ENCODE measurements around the gene ATP6V1G1.
"Not testable (repeated sequence)": the region's sequence is repeated elsewhere in the genome, so short reads cannot be mapped to it uniquely, and the experiment has no call there.

Gene ATP6V1G1

DNA sequence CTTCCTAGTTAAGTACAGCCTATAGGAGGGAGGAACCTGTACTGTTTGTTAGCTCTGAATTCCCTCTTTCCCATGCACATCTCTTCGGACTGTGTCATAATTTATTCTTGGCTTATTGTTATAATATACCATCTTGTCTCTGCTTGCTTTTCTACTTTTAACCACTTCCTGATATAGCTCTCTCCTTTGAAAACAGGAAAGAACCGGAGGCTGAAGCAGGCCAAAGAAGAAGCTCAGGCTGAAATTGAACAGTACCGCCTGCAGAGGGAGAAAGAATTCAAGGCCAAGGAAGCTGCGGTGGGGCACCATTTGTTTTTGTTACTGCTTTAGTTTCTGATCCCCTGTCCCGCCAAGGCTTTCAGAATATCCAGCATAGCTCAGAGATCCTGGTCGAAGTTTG lies 4.8 kb downstream of the ATP6V1G1 start:
- H2AK5ac ChIP-seq (ENCODE audit: low read depth, low read length) = no peak overlapping the region
- H2BK5ac ChIP-seq (ENCODE audit: low read length) = no peak overlapping the region
- DNase-seq (ENCODE audit: low spot score) = no peak
- no peak overlapping the region for H3K23ac ChIP-seq (ENCODE audit: low read depth, low read length, poor library complexity)
- no peak overlapping the region for H3K9ac ChIP-seq (ENCODE audit: low read depth, low read length, poor library complexity)
- H3K9me3 ChIP-seq (replicated peaks in 1 of 2; ENCODE audit: control insufficient read depth in 2 of 2, insufficient read depth in 1 of 2, low read depth in 1 of 2, low read length in 2 of 2) = no peaks in the 10 kb centered on the region
- no peak overlapping the region for H3K4me2 ChIP-seq (ENCODE audit: insufficient read depth, low read length, poor library complexity, severe bottlenecking)
- peaks cover 8% of the 10 kb centered on the region for H3K79me1 ChIP-seq (ENCODE audit: low read depth, low read length)
- no peak overlapping the region for H3K27ac ChIP-seq (replicated peaks; ENCODE audit: low read length)
- no peak overlapping the region for H4K91ac ChIP-seq (ENCODE audit: low read depth, low read length, poor library complexity)
- H3K14ac ChIP-seq (ENCODE audit: low read length) = no peak overlapping the region
- H2BK15ac ChIP-seq (ENCODE audit: low read length) = no peak overlapping the region
- H3K4ac ChIP-seq (ENCODE audit: low read length) = no peak overlapping the region
- H3K4me1 ChIP-seq (ENCODE audit: control insufficient read depth in 2 of 2, insufficient read depth in 1 of 2, low read depth in 1 of 2, low read length in 2 of 2) = peaks cover 6 to 13% of the 10 kb centered on the region in 2 donors
- H2BK12ac ChIP-seq (ENCODE audit: low read length) = no peak overlapping the region
- no peak overlapping the region for H2AFZ ChIP-seq (ENCODE audit: low read length)
- no CpG with 5 or more reads among the region's 6 CpGs for WGBS, 2 donors (ENCODE audit: extremely low coverage in 2 of 2, insufficient read length in 2 of 2, insufficient replicate concordance in 1 of 2)
- H3K27me3 ChIP-seq (ENCODE audit: control insufficient read depth in 3 of 3, insufficient read depth in 3 of 3, low read depth in 1 of 3, low read length in 3 of 3) = no peaks in the 10 kb centered on the region
- H2BK120ac ChIP-seq (ENCODE audit: low read depth, low read length) = no peak overlapping the region
- H3K36me3 ChIP-seq (replicated peaks in 1 of 2; ENCODE audit: control insufficient read depth in 2 of 2, insufficient read depth in 2 of 2, low read length in 2 of 2) = peaks cover 11 to 64% of the 10 kb centered on the region in 2 donors
- H4K8ac ChIP-seq (ENCODE audit: low read depth, low read length) = no peak overlapping the region
- no peak overlapping the region for H3K18ac ChIP-seq (ENCODE audit: low read length)
- H3K4me3 ChIP-seq (ENCODE audit: low read length in 2 of 2) = no peak overlapping the region

DNA sequence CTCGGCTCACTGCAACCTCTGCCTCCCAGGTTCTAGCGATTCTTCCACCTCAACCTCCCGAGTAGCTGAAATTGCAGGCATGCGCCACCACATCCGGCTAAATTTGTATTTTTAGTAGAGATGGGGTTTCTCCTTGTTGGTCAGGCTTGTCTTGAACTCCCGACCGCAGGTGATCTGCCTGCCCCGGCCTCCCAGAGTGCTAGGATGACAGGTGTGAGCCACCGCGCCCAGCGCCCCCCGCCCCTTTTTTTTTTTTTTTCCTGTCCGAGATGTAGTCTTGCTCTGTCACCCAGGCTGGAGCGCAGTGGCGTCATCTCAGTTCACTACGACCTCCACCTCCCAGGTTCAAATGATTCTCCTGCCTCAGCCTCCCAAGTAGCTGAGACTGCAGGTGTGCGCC lies 6.6 kb downstream of the ATP6V1G1 start:
- H3K18ac ChIP-seq (ENCODE audit: low read length) = no peak overlapping the region
- H2BK5ac ChIP-seq (ENCODE audit: low read length) = no peak overlapping the region
- DNase-seq (ENCODE audit: low spot score) = no peak
- no peaks in the 10 kb centered on the region for H3K27me3 ChIP-seq (ENCODE audit: control insufficient read depth in 3 of 3, insufficient read depth in 3 of 3, low read depth in 1 of 3, low read length in 3 of 3)
- H3K4ac ChIP-seq (ENCODE audit: low read length) = no peak overlapping the region
- peaks cover 1 to 3% of the 10 kb centered on the region in 2 donors for H3K4me1 ChIP-seq (ENCODE audit: control insufficient read depth in 2 of 2, insufficient read depth in 1 of 2, low read depth in 1 of 2, low read length in 2 of 2)
- H4K8ac ChIP-seq (ENCODE audit: low read depth, low read length) = no peak overlapping the region
- no peak overlapping the region for H3K14ac ChIP-seq (ENCODE audit: low read length)
- no peak overlapping the region for H3K27ac ChIP-seq (replicated peaks; ENCODE audit: low read length)
- no peak overlapping the region for H3K4me3 ChIP-seq (ENCODE audit: low read length in 2 of 2)
- no peak overlapping the region for H2BK15ac ChIP-seq (ENCODE audit: low read length)
- WGBS, 2 donors (ENCODE audit: extremely low coverage in 2 of 2, insufficient read length in 2 of 2, insufficient replicate concordance in 1 of 2) = no CpG with 5 or more reads among the region's 17 CpGs
- no peaks in the 10 kb centered on the region for H3K9me3 ChIP-seq (replicated peaks in 1 of 2; ENCODE audit: control insufficient read depth in 2 of 2, insufficient read depth in 1 of 2, low read depth in 1 of 2, low read length in 2 of 2)
- H2AK5ac ChIP-seq (ENCODE audit: low read depth, low read length) = no peak overlapping the region
- no peak overlapping the region for H2BK12ac ChIP-seq (ENCODE audit: low read length)
- H3K9ac ChIP-seq (ENCODE audit: low read depth, low read length, poor library complexity) = no peak overlapping the region
- H2AFZ ChIP-seq (ENCODE audit: low read length) = no peak overlapping the region
- peaks cover 21 to 79% of the 10 kb centered on the region in 2 donors for H3K36me3 ChIP-seq (replicated peaks in 1 of 2; ENCODE audit: control insufficient read depth in 2 of 2, insufficient read depth in 2 of 2, low read length in 2 of 2)
- no peak overlapping the region for H2BK120ac ChIP-seq (ENCODE audit: low read depth, low read length)
- no peak overlapping the region for H3K23ac ChIP-seq (ENCODE audit: low read depth, low read length, poor library complexity)
- H3K4me2 ChIP-seq (ENCODE audit: insufficient read depth, low read length, poor library complexity, severe bottlenecking) = no peak overlapping the region
- H4K91ac ChIP-seq (ENCODE audit: low read depth, low read length, poor library complexity) = no peak overlapping the region
- H3K79me1 ChIP-seq (ENCODE audit: low read depth, low read length) = no peaks in the 10 kb centered on the region

- H3K4me3 ChIP-seq (ENCODE audit: low read length in 2 of 2); H3K27me3 ChIP-seq (ENCODE audit: control insufficient read depth in 3 of 3, insufficient read depth in 3 of 3, low read depth in 1 of 3, low read length in 3 of 3); H3K14ac ChIP-seq (ENCODE audit: low read length); H3K4ac ChIP-seq (ENCODE audit: low read length); H2BK5ac ChIP-seq (ENCODE audit: low read length); H2AFZ ChIP-seq (ENCODE audit: low read length); H3K9me3 ChIP-seq (replicated peaks in 1 of 2; ENCODE audit: control insufficient read depth in 2 of 2, insufficient read depth in 1 of 2, low read depth in 1 of 2, low read length in 2 of 2); H4K91ac ChIP-seq (ENCODE audit: low read depth, low read length, poor library complexity); H3K4me1 ChIP-seq (ENCODE audit: control insufficient read depth in 2 of 2, insufficient read depth in 1 of 2, low read depth in 1 of 2, low read length in 2 of 2); DNase-seq (ENCODE audit: low spot score); H3K27ac ChIP-seq (replicated peaks; ENCODE audit: low read length); H3K79me1 ChIP-seq (ENCODE audit: low read depth, low read length); H2BK15ac ChIP-seq (ENCODE audit: low read length); H3K9ac ChIP-seq (ENCODE audit: low read depth, low read length, poor library complexity); H4K8ac ChIP-seq (ENCODE audit: low read depth, low read length); H3K4me2 ChIP-seq (ENCODE audit: insufficient read depth, low read length, poor library complexity, severe bottlenecking); H3K18ac ChIP-seq (ENCODE audit: low read length); H2BK120ac ChIP-seq (ENCODE audit: low read depth, low read length); H2AK5ac ChIP-seq (ENCODE audit: low read depth, low read length); H3K23ac ChIP-seq (ENCODE audit: low read depth, low read length, poor library complexity); H2BK12ac ChIP-seq (ENCODE audit: low read length): not testable (repeated sequence)
- no CpG with 5 or more reads among the region's 9 CpGs for WGBS, 2 donors (ENCODE audit: extremely low coverage in 2 of 2, insufficient read length in 2 of 2, insufficient replicate concordance in 1 of 2)
- peaks cover 11 to 53% of the 10 kb centered on the region in 2 donors for H3K36me3 ChIP-seq (replicated peaks in 1 of 2; ENCODE audit: control insufficient read depth in 2 of 2, insufficient read depth in 2 of 2, low read length in 2 of 2)
Measured at GRCh38 chr9:114600502-114601248, 13.1 kb downstream of the ATP6V1G1 start.

GRCh38 chr9:114601787-114602186 lies 14.2 kb downstream of the ATP6V1G1 start:
- H3K27me3 ChIP-seq (ENCODE audit: control insufficient read depth in 3 of 3, insufficient read depth in 3 of 3, low read depth in 1 of 3, low read length in 3 of 3) = not testable (repeated sequence)

More at GRCh38 chr9:114601787-114602186, 14.2 kb downstream of the ATP6V1G1 start:
- not testable (repeated sequence) for H2AK5ac ChIP-seq (ENCODE audit: low read depth, low read length); H3K4me1 ChIP-seq (ENCODE audit: control insufficient read depth in 2 of 2, insufficient read depth in 1 of 2, low read depth in 1 of 2, low read length in 2 of 2); DNase-seq (ENCODE audit: low spot score); H3K4me3 ChIP-seq (ENCODE audit: low read length in 2 of 2); H3K79me1 ChIP-seq (ENCODE audit: low read depth, low read length); H2BK5ac ChIP-seq (ENCODE audit: low read length); H3K4me2 ChIP-seq (ENCODE audit: insufficient read depth, low read length, poor library complexity, severe bottlenecking); H3K9me3 ChIP-seq (replicated peaks in 1 of 2; ENCODE audit: control insufficient read depth in 2 of 2, insufficient read depth in 1 of 2, low read depth in 1 of 2, low read length in 2 of 2); H3K14ac ChIP-seq (ENCODE audit: low read length); H4K91ac ChIP-seq (ENCODE audit: low read depth, low read length, poor library complexity); H2BK12ac ChIP-seq (ENCODE audit: low read length); H2BK120ac ChIP-seq (ENCODE audit: low read depth, low read length); H3K18ac ChIP-seq (ENCODE audit: low read length); H4K8ac ChIP-seq (ENCODE audit: low read depth, low read length); H3K27ac ChIP-seq (replicated peaks; ENCODE audit: low read length); H3K9ac ChIP-seq (ENCODE audit: low read depth, low read length, poor library complexity); H2BK15ac ChIP-seq (ENCODE audit: low read length); H2AFZ ChIP-seq (ENCODE audit: low read length); H3K23ac ChIP-seq (ENCODE audit: low read depth, low read length, poor library complexity); H3K4ac ChIP-seq (ENCODE audit: low read length)
- no CpG with 5 or more reads among the region's 2 CpGs for WGBS, 2 donors (ENCODE audit: extremely low coverage in 2 of 2, insufficient read length in 2 of 2, insufficient replicate concordance in 1 of 2)
- H3K36me3 ChIP-seq (replicated peaks in 1 of 2; ENCODE audit: control insufficient read depth in 2 of 2, insufficient read depth in 2 of 2, low read length in 2 of 2) = peaks cover 11 to 42% of the 10 kb centered on the region in 2 donors
